GM13976 (cell line): ENCODE measurements around the gene FAM53B.

Experiments used
- DNase-seq: peaks from one replicate; pipeline ENCODE4 v3.0.0; 2012; ENCODE audit warnings: low spot score
- in situ Hi-C: fragments of 300-500 bp; cut with MboI; formaldehyde crosslinking; loops from one replicate; pipeline ENCODE4 v1.12.0; 2022; ENCODE audit warnings: low sequenced_read_pairs, mixed read lengths, inconsistent platforms; ENCODE audit not compliant: unreplicated experiment
- TF ChIP-seq, protein P1 (sequence below): IDR thresholded peaks from 2 replicates; pipeline ENCODE4 v1.5.1; 2012; ENCODE audit warnings: borderline replicate concordance, mild to moderate bottlenecking; ENCODE audit not compliant: insufficient read depth; ENCODE audit errors: extremely low read depth, missing control alignments, control extremely low read depth

Gene FAM53B

DNA sequence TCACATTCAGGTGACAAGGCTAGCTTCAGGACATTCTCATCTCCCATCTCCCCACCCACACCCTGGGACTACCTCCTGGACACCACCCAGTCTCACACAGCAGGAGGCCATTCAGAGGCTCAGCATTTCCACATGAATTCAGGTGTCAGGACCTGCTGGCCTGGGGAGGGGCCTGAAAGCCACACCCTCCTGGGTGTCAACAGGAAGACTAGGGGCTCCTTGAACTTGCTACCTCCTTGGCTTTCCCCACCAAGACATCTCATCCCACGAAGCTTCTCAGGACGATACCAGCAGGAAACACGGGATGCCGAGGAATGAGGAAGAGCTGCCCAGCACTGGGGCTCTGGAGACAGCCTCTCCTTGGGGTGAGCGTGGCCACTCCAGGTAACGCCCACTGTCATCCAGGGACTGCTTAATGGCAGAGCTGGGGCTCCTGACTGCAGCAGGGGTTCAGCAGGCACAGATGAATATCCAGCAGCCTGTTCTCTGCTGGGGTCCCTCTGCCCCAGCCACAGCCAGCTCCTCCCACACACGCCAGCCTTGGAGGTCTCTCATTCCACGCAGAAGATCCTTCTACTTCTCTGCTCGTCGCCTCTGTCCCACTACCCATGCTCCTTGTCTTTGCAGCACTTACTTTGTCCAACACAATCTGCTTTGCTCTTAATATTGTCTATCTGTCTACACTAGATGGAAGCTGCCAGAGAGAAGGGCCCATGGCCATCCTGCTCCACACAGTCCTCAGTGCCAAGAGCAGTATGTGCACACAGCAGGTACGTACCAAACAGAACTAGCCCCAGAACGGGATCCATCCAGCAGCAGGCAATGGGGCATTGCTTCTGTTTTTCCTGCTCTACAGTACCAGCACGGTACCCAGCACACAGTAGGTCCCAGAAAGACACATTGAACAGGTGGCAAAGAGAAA lies 88.7 kb downstream of the FAM53B start:
- no peak for DNase-seq
- TF ChIP-seq, protein P1, sequence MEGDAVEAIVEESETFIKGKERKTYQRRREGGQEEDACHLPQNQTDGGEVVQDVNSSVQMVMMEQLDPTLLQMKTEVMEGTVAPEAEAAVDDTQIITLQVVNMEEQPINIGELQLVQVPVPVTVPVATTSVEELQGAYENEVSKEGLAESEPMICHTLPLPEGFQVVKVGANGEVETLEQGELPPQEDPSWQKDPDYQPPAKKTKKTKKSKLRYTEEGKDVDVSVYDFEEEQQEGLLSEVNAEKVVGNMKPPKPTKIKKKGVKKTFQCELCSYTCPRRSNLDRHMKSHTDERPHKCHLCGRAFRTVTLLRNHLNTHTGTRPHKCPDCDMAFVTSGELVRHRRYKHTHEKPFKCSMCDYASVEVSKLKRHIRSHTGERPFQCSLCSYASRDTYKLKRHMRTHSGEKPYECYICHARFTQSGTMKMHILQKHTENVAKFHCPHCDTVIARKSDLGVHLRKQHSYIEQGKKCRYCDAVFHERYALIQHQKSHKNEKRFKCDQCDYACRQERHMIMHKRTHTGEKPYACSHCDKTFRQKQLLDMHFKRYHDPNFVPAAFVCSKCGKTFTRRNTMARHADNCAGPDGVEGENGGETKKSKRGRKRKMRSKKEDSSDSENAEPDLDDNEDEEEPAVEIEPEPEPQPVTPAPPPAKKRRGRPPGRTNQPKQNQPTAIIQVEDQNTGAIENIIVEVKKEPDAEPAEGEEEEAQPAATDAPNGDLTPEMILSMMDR, result no peak
- in situ Hi-C loops, result no loop called here

DNA sequence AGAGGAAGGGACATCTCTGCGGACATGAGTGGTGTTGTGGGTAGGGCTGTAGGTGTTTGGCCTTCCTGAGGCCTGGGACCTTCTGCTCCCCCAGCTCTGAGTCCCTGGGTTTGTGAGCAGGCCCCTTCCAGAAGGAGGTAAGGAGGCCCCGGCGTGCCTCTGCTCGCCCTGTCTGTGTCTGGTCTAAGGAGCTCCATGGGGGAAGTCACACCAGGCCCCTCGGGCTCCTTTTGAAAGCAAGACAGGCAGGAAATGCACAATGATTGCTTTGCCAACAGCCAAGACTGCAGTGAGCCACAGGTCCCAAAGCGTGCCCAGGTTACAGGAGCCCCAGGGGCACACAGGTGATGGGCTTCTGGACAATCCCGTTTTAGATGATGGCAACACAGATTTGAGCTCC lies 89.5 kb downstream of the FAM53B start:
- DNase-seq, result no peak
- in situ Hi-C loops, result no loop called here
- TF ChIP-seq, protein P1, result no peak

DNA sequence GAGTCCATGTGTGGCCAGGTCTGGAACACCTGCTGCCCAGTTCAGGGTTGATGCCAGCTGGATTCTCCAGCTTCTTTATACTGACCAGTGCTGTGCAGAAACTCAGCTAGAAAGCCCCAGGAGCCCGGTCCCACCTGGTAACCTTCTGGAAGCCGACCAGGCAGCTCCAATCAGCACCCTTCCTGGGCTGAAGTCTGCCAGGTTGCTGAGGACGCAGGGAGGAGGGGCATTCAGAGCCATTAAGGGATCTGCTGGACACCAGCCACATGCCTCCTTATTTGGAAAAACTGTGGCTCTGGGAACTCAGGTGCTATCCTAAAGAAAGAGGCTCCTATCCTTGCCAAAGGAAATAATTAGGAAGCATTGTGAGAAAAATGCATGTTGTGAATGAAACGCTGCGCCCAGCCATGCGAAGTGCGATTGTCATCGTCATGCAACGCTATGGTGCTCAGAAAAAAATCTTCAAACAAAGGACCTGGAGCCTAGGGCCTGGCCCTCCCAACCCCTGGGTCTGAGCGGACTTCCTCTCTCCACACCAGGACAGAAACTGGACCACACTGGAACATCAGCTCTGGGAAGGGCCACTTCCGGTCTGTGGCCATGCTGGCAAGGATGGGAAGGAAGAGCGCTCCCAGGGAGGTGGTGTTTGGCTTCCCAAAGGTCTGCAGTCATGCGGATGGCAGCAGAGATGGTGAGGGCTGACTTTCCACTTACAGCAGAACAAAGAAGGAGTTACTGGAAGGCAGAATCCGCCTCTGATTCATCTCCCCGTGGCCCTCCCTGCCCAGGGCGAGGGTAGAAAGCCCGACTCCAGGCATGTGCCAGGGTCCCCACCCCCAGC lies 90.1 kb downstream of the FAM53B start:
- in situ Hi-C loops, result no loop called here
- TF ChIP-seq, protein P1, result no peak
- no peak for DNase-seq

DNA sequence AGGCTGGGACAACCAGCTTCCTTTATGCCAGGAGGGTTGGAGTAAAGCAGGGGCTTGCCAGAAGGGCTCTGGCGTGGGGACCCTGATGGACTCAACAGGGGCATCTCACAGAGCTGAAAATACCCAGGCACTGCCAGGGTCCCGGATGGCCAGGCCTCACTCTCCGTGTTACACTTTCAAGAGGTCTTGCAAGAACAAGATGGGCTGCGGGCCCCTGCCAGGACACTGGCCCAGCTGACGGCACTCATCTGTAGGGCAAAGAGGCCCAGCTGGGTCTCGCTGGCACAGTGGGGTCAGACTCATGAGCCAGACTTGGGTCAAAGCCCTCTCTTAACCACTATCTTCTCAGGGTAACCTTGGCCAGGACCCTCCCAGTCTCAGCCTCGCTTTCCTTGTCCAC lies 90.9 kb downstream of the FAM53B start:
- TF ChIP-seq, protein P1, result no peak
- in situ Hi-C loops, result no loop called here
- DNase-seq, result no peak

DNA sequence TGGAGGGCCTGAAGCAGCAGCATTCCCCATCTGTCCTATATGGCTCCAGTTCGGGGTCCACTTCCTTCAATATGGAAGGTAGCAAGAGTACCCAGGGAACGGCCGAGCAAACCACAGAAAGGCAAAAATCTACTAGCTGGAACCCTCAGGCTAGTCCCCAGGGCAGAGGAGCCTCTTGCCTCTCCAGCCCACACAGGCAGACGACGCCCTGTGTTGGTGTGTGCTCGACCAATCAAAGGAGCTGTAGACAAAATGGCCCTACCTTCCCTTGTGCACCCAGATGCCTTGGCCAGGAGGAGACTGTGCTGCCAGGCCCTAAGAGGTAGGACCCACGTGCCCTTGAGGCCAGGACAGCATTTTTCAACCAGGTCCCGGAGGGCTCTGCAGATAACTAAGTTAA lies 91.5 kb downstream of the FAM53B start:
- in situ Hi-C loops, result no loop called here
- DNase-seq, result no peak
- TF ChIP-seq, protein P1, result no peak

DNA sequence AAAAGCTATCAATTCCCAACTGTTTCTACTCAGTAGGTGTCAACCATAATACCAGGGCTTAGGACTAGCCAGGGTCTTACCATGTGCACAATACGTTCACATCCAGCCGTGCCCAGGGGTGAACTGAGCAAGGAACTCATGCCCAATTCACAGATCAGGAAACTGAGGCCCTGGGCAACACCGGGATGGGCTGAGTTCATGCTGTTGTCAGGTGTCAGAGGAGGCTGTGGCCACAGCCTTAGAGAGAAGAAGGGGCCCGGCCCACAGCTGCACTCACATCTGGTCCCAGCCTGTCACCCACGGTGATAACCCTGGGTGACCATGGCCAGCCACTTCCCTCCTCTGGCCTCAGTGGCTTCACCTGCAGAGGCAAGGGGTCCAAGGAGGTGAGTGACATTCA lies 92.0 kb downstream of the FAM53B start:
- in situ Hi-C loops, result no loop called here
- DNase-seq, result no peak
- TF ChIP-seq, protein P1, result no peak
